Measurements from ENCODE around the gene ACTR3C.

- no peak for TF ChIP-seq CTCF (IDR thresholded peaks at IDR 0.05; ENCODE audit: insufficient read depth, low read length, poor library complexity, severe bottlenecking)
- no peak for TF ChIP-seq EZH2phosphoT487 (conservative IDR thresholded peaks at IDR 0.05; ENCODE audit: low read length)
These were observed 12.4 kb upstream of the ACTR3C start for GRCh38 chr7:150335774-150336112.

Measured in SU-DHL-6 (cell line).